WTC11 (cell line): ENCODE measurements around the gene NCBP2.

ENCODE experiments used
- ATF1 ChIP-seq: sonication (generic); formaldehyde crosslinking; IDR thresholded peaks from 2 replicates; pipeline ENCODE4 v1.8.1; 2023; ENCODE audit warnings: mild to moderate bottlenecking, moderate library complexity, missing genetic modification reagents
- CBFB ChIP-seq: sonication (generic); formaldehyde crosslinking; IDR thresholded peaks from 2 replicates; pipeline ENCODE4 v1.8.1; 2022; ENCODE audit warnings: mild to moderate bottlenecking, low read depth, missing genetic modification reagents
- NFE2L1 ChIP-seq: sonication (generic); formaldehyde crosslinking; IDR thresholded peaks from 2 replicates; pipeline ENCODE4 v1.8.1; 2023; ENCODE audit warnings: missing genetic modification reagents
- NR1H2 ChIP-seq: sonication (generic); formaldehyde crosslinking; IDR thresholded peaks from 2 replicates; pipeline ENCODE4 v1.9.0; 2021; ENCODE audit warnings: mild to moderate bottlenecking, moderate library complexity, missing genetic modification reagents
- TEAD4 ChIP-seq: sonication (generic); formaldehyde crosslinking; IDR thresholded peaks from 2 replicates; pipeline ENCODE4 v1.8.0; 2022; ENCODE audit warnings: mild to moderate bottlenecking, missing genetic modification reagents
- ZNF416 ChIP-seq: fragments of 250-450 bp; sonication (Bioruptor Pico); IDR thresholded peaks from 2 replicates; pipeline ENCODE4 v1.9.0; 2021; ENCODE audit warnings: mild to moderate bottlenecking, inconsistent platforms
- TF ChIP-seq, protein P1 (sequence below): fragments of 200-600 bp; IDR thresholded peaks from 2 replicates; pipeline ENCODE4 v1.8.0; 2022; ENCODE audit warnings: antibody characterized with exemption
- TF ChIP-seq, protein P2 (sequence below): sonication (generic); formaldehyde crosslinking; IDR thresholded peaks from 2 replicates; pipeline ENCODE4 v1.8.0; 2022; ENCODE audit warnings: mild to moderate bottlenecking, missing genetic modification reagents
- TF ChIP-seq, protein P3 (sequence below): sonication (generic); formaldehyde crosslinking; conservative IDR thresholded peaks from 2 replicates; pipeline ENCODE4 v1.8.1; 2023; ENCODE audit warnings: mild to moderate bottlenecking, low read depth, missing genetic modification reagents, moderate library complexity
- TF ChIP-seq, protein P4 (sequence below): sonication (generic); formaldehyde crosslinking; IDR thresholded peaks from 2 replicates; pipeline ENCODE4 v1.8.0; 2023; ENCODE audit warnings: missing genetic modification reagents, mild to moderate bottlenecking, borderline replicate concordance
- TF ChIP-seq, protein P5 (sequence below): sonication (generic); formaldehyde crosslinking; IDR thresholded peaks from 2 replicates; pipeline ENCODE4 v1.8.1; 2022; ENCODE audit warnings: mild to moderate bottlenecking, moderate library complexity, missing genetic modification reagents
- TF ChIP-seq, protein P6 (sequence below): sonication (generic); formaldehyde crosslinking; IDR thresholded peaks from 2 replicates; pipeline ENCODE4 v1.8.1; 2022; ENCODE audit warnings: low read depth, mild to moderate bottlenecking, moderate library complexity, missing genetic modification reagents, borderline replicate concordance

DNA sequence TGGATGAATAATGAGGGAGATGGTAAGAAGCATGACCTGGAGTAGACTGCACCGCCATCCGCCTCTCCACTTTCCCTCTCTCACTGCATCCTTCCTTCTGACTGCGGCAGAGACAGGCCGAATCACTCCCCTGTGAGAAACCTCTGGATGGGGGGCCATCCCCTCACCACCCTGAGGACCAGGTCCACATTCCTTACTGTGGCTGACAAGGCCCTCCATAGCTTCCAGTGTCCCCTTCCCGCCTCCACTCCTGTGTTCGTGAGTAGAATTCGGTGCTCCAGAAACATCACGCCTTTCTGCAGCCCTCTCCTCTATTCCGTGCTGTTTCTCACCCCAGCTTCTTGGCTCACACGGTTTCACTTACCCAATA, 23.5 kb upstream of the NCBP2 start:
- TF ChIP-seq, protein P1, sequence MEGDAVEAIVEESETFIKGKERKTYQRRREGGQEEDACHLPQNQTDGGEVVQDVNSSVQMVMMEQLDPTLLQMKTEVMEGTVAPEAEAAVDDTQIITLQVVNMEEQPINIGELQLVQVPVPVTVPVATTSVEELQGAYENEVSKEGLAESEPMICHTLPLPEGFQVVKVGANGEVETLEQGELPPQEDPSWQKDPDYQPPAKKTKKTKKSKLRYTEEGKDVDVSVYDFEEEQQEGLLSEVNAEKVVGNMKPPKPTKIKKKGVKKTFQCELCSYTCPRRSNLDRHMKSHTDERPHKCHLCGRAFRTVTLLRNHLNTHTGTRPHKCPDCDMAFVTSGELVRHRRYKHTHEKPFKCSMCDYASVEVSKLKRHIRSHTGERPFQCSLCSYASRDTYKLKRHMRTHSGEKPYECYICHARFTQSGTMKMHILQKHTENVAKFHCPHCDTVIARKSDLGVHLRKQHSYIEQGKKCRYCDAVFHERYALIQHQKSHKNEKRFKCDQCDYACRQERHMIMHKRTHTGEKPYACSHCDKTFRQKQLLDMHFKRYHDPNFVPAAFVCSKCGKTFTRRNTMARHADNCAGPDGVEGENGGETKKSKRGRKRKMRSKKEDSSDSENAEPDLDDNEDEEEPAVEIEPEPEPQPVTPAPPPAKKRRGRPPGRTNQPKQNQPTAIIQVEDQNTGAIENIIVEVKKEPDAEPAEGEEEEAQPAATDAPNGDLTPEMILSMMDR = no peak
- TF ChIP-seq CBFB (CRISPR knock-in tag) (no peak), ZNF416 (CRISPR knock-in tag) (no peak), NR1H2 (CRISPR knock-in tag) (no peak), TEAD4 (CRISPR knock-in tag) (no peak), ATF1 (no peak), NFE2L1 (CRISPR knock-in tag) (no peak)
- TF ChIP-seq, protein P2, sequence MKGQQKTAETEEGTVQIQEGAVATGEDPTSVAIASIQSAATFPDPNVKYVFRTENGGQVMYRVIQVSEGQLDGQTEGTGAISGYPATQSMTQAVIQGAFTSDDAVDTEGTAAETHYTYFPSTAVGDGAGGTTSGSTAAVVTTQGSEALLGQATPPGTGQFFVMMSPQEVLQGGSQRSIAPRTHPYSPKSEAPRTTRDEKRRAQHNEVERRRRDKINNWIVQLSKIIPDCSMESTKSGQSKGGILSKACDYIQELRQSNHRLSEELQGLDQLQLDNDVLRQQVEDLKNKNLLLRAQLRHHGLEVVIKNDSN = no peak
- TF ChIP-seq, protein P3, sequence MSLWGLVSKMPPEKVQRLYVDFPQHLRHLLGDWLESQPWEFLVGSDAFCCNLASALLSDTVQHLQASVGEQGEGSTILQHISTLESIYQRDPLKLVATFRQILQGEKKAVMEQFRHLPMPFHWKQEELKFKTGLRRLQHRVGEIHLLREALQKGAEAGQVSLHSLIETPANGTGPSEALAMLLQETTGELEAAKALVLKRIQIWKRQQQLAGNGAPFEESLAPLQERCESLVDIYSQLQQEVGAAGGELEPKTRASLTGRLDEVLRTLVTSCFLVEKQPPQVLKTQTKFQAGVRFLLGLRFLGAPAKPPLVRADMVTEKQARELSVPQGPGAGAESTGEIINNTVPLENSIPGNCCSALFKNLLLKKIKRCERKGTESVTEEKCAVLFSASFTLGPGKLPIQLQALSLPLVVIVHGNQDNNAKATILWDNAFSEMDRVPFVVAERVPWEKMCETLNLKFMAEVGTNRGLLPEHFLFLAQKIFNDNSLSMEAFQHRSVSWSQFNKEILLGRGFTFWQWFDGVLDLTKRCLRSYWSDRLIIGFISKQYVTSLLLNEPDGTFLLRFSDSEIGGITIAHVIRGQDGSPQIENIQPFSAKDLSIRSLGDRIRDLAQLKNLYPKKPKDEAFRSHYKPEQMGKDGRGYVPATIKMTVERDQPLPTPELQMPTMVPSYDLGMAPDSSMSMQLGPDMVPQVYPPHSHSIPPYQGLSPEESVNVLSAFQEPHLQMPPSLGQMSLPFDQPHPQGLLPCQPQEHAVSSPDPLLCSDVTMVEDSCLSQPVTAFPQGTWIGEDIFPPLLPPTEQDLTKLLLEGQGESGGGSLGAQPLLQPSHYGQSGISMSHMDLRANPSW (CRISPR knock-in tag) = no peak
- TF ChIP-seq, protein P4, sequence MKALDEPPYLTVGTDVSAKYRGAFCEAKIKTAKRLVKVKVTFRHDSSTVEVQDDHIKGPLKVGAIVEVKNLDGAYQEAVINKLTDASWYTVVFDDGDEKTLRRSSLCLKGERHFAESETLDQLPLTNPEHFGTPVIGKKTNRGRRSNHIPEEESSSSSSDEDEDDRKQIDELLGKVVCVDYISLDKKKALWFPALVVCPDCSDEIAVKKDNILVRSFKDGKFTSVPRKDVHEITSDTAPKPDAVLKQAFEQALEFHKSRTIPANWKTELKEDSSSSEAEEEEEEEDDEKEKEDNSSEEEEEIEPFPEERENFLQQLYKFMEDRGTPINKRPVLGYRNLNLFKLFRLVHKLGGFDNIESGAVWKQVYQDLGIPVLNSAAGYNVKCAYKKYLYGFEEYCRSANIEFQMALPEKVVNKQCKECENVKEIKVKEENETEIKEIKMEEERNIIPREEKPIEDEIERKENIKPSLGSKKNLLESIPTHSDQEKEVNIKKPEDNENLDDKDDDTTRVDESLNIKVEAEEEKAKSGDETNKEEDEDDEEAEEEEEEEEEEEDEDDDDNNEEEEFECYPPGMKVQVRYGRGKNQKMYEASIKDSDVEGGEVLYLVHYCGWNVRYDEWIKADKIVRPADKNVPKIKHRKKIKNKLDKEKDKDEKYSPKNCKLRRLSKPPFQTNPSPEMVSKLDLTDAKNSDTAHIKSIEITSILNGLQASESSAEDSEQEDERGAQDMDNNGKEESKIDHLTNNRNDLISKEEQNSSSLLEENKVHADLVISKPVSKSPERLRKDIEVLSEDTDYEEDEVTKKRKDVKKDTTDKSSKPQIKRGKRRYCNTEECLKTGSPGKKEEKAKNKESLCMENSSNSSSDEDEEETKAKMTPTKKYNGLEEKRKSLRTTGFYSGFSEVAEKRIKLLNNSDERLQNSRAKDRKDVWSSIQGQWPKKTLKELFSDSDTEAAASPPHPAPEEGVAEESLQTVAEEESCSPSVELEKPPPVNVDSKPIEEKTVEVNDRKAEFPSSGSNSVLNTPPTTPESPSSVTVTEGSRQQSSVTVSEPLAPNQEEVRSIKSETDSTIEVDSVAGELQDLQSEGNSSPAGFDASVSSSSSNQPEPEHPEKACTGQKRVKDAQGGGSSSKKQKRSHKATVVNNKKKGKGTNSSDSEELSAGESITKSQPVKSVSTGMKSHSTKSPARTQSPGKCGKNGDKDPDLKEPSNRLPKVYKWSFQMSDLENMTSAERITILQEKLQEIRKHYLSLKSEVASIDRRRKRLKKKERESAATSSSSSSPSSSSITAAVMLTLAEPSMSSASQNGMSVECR (CRISPR knock-in tag) = no peak
- TF ChIP-seq, protein P5, sequence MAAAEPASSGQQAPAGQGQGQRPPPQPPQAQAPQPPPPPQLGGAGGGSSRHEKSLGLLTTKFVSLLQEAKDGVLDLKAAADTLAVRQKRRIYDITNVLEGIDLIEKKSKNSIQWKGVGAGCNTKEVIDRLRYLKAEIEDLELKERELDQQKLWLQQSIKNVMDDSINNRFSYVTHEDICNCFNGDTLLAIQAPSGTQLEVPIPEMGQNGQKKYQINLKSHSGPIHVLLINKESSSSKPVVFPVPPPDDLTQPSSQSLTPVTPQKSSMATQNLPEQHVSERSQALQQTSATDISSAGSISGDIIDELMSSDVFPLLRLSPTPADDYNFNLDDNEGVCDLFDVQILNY (CRISPR knock-in tag) = no peak
- TF ChIP-seq, protein P6, sequence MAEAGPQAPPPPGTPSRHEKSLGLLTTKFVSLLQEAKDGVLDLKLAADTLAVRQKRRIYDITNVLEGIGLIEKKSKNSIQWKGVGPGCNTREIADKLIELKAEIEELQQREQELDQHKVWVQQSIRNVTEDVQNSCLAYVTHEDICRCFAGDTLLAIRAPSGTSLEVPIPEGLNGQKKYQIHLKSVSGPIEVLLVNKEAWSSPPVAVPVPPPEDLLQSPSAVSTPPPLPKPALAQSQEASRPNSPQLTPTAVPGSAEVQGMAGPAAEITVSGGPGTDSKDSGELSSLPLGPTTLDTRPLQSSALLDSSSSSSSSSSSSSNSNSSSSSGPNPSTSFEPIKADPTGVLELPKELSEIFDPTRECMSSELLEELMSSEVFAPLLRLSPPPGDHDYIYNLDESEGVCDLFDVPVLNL (CRISPR knock-in tag) = no peak
